HEK293 (cell line): ENCODE results near the gene PLEKHA6.

Experiments used
- MZF1 ChIP-seq: fragments of 450-650 bp; formaldehyde crosslinking; IDR thresholded peaks from 2 replicates; pipeline ENCODE4 v1.5.1; 2017; ENCODE audit warnings: missing biosample characterization, missing genetic modification characterization, borderline replicate concordance
- ZNF660 ChIP-seq: fragments of 450-650 bp; IDR thresholded peaks from 2 replicates; pipeline ENCODE4 v1.5.1; 2018; ENCODE audit warnings: missing biosample characterization, mild to moderate bottlenecking, missing genetic modification characterization

GRCh38 chr1:204337583-204337982 is 22.1 kb downstream of the PLEKHA6 start:
- no peak for TF ChIP-seq MZF1 (tag by site-specific recombination)
- no peak for TF ChIP-seq ZNF660 (tag by site-specific recombination)
